Hippocampal formation (tissue), 2 donors: ENCODE data around the gene RASD1.
"Not testable (repeated sequence)": the region's sequence is repeated elsewhere in the genome, so short reads cannot be mapped to it uniquely, and the experiment has no call there.

Source experiments
- DNase-seq, 2 donors: peaks; one replicate each; lab custom pipeline; 2025; lab: John Stamatoyannopoulos, UW

The RASD1 gene

DNA sequence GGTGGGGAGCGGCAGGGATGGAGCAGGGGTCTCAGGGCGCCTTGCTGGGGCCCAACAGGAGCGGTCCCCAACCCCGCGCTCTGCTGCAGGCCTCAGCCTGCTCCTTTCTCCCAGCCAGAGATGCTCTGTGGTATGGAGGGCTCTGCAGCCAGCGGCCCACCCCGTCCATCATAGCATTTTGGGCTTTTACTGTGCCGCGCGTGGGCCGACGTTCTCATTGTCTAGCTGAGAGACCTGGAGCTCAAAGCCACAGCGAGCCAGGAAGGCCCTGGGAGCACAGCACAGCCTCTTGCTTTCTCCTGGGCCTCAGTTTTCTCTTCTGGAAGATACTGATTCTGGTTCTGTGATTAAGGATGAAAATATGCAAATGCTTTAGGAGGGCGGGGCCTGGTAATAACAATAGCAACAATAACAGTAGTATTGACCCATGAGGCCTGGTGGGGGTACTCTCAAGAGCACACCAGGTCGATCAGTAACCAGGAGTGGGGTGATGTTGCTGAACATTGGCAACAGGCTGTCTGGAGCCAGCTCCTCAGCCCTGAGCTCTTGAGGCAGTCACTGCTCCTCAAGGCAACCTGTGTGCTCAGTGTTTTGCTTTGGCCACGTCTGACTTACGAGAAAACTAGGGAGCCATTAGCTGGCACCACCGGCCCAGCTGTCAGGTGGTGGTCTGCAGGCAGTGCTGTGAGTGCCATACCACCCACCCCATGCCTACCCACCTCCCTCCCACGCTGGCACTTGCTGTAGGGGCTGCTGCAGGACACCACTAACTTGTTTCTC is 1.1 kb upstream of the RASD1 start:
- no peak for DNase-seq

DNA sequence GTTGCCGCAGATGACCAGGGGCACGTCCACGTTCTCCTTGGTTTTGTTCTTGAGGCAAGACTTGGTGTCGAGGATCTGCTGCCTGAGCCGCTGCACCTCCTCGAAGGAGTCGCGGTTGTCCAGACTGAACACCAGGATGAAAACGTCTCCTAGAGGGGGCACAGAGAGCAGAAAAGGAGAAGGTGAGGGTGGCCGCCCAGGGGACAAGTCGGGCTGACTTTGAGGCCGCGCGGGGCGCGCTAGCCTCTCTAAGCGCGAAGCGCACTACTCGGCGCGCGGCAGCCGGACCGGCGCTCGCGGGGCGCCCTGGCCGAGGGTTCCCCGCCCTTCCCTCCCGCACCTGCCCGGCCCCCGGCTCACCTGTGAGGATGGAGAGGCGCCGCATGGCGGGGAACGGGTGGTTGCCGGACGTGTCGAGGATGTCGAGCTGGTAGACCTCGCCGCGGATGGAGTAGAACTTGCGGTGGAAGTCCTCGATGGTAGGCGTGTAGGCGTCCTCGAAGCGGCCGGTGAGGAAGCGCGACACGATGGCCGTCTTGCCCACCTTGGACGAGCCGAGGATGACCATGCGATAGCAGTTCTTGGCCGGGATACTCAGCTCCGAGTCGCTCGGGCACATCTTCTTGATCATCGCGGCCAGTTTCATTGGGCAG is 533 bp downstream of the RASD1 start:
- no peak for DNase-seq

DNA sequence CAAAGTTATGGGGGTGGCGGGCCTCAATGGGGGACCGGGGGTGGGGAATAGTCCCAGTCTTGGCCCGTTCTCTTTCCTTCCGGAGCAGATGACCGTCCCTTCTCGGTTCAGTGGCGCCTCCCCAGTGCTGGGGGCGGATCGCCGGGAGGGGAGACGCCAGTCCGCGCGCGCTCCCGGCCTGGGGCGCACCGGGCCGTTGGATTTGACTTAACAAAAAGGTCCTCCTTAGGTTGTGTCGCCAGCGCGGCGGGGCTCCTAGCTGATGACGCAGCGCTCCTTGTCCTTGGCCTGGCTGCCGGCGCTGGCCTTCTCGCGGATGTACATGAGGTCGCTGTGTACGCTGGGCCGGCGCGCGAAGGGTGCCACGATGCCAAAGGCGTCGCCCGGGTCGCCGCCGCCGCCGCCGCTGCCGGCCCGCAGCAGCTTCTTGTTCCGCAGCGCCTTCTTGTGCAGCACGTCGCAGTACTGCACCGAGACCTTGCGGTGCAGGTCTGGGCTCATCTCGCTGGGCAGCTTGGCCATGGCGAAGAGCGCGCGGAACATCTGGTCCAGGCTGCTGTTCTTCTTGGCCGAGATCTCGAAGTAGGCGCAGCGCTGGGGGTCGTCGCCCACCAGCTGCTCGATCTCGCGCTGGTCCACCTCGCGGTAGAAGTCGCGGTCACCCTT is 1.2 kb downstream of the RASD1 start:
- no peak for DNase-seq

GRCh38 chr17:17494499-17494869 is 1.7 kb downstream of the RASD1 start:
- no peak for DNase-seq

DNA sequence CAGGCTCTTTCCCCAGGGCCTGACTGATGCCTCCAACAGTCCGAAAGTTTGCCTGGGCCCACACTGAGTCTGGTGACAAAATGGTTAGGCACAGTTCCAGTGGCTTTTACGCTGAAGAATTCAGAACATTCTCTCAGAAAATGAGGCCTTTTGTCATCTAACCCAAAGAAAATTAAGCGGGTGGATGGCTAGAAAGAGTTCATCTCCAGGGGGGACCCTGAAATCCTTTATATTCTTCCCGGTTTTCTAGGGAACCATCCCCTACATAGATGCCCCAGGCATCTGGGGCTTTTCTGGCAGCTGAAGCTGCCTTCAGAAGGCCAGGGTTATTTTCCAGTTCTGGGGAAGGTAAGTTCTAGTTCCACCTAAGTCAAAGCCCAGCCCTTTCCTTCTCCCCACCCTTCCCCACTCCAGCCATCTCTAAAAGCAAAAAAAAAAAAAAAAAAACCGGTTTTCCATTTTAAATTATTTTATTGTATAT is 2.2 kb downstream of the RASD1 start:
- no peak for DNase-seq

GRCh38 chr17:17493249-17493985 is 2.8 kb downstream of the RASD1 start:
- no peak for DNase-seq

DNA sequence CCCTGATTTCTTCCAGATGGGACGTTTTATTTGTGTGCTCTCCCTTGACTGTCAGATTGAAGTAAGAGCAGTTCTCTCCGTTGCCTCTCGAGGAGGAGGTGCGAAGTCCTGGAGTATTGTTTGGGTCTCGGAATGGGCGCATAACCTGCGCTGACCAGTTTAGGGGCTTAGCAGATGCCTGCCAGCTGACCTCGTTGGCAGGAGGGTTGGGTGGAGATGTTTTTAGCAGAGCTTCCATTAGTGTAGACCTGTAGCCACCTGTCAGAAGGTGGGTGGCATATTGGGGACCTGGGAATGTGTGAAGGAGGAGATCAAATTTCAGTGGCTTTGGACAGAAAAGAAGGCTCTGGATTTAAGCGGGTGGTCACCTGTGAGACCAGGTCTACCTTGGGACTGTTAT is 3.6 kb downstream of the RASD1 start:
- no peak for DNase-seq

DNA sequence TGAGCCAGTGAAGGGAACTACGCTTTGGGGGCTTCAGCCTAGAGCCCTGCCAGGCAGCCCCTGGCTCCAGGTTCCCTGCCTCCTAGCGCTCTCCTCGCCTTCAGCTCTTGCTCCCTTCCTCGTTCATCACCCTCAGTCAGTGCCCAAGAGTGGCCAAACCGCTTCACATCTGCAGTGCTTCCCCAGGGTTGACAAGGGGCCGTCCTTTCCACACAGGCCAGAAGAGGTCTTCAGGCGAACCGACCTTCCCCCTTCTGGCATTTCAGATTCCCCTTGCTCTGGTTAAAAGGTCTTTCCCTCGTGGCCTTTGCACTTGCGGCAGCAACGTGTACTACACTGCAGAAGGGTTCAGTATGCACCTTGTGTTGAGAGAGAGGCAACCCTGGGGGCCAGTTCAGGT is 4.1 kb downstream of the RASD1 start:
- DNase-seq = no peak

DNA sequence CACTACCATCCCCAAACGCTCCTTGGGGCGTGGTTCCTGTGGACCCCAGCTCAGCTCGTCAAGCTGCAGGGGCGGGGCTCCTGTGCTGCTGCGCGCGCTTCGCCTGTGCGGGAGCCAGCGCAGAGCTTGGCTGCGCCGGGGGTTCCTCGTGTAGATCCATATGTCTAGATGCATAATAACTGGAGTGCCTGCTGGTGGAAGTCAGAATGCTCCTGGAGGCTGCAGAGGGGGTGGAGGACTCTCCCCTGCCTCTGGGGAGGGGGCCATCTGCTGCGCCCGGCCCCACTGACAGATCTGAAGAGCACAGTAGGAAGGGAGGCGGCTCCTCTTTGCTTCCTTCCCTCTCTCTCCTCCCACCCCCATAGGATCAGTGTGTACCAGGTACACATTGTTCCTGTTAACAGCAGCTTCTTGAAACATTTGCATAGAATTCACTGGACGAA is 4.6 kb downstream of the RASD1 start:
- DNase-seq = peak in 1 of 2 donors; percentile 44

- no peak for DNase-seq
Observed at GRCh38 chr17:17491031-17491471, 5.1 kb downstream of the RASD1 start.

DNA sequence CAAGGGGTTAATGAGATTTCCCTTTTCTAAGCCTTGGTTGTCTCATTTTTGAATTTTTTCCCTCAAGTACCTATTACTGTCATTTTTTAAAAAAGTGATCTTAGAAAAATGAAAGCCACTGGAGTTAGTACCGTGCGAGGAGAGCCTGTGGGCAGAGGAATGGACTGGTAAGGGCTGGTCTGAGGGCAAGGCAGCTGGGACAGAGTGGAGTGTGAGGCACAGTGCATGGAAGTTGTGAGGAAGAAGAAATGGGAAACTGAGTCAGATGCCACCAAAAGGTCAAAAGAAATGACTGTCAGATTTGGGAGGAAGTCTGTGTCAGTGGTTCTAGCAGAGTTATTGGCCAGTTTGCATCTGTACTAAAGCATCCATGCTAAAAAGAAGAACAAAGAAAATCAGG is 8.2 kb downstream of the RASD1 start:
- no peak for DNase-seq

DNA sequence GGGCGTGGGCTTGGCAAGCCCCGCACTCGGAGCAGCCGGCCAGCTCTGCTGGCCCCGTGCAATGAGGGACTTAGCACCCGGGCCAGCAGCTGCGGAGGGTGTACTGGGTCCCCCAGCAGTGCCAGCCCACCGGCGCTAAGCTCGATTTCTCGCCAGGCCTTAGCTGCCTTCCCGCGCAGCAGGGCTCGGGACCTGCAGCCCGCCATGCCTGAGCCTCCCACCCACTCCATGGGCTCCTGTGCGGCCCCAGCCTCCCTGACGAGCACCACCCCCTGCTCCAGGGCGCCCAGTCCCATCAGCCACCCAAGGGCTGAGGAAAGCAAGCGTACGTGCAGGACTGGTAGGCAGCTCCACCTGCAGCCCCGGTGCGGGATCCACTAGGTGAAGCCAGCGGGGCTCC is 9.8 kb downstream of the RASD1 start:
- not testable (repeated sequence) for DNase-seq

- no peak for DNase-seq
Observed at GRCh38 chr17:17485420-17485819, 10.8 kb downstream of the RASD1 start.

DNA sequence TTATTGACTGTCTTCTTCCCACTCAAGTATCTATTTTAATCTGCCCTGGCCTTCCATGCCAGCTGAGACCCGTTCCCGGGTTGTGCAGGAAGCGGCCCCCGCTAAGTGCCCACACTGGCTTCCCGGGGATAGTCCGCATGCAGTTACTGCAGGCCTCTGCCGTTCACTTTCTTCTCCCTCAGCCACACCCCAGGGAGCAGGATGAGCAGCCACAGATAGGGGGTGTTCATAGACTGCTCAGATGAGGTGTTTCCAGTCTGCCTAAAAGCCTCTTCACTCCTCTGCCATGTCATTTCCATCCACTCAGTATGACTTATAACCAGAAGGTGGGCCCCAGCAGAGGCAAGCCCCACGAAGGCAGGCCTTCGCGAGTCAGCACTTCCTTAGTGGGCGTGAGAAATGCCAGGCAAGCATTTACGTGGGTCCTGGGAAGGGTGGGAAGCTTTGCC is 11.7 kb downstream of the RASD1 start:
- no peak for DNase-seq

- DNase-seq = no peak
Observed at GRCh38 chr17:17481860-17482259, 14.3 kb downstream of the RASD1 start.

- no peak for DNase-seq
Observed at GRCh38 chr17:17480593-17481148, 15.5 kb downstream of the RASD1 start.

GRCh38 chr17:17479209-17479608 is 17.0 kb downstream of the RASD1 start:
- no peak for DNase-seq

DNA sequence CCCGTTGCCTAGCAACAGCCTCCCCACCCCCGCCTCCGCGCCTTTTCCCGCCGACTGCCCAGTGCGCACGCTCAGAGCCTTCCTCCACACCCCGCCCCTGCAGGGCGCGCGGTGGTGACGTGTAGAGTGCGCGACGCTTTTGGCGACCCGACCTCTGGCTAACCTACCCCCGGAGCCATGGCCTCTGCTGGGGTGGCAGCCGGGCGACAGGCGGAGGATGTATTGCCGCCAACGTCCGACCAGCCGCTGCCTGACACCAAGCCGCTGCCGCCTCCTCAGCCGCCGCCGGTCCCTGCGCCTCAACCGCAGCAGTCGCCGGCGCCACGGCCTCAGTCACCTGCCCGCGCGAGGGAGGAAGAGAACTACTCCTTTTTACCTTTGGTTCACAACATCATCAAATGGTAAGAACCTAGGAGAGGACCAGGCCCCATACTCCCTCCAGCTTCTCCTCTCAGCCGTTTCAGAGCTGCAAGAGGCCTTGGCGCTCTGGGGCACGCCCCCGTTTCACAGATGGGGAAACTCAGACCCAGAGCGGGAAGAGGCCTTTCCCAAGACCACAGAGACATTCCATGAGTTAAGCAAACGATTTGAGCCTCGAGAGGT is 19.2 kb downstream of the RASD1 start, which contains the start of gene MED9:
Gene MED9, plus strand, starts transcription at position 136 of the 603 bp plus-strand sequence. Its CDS starts 42 bp downstream, at position 178.
- DNase-seq = peak; percentile 81 to 84

- DNase-seq = no peak
Observed at GRCh38 chr17:17474341-17474740, 21.9 kb downstream of the RASD1 start.

DNA sequence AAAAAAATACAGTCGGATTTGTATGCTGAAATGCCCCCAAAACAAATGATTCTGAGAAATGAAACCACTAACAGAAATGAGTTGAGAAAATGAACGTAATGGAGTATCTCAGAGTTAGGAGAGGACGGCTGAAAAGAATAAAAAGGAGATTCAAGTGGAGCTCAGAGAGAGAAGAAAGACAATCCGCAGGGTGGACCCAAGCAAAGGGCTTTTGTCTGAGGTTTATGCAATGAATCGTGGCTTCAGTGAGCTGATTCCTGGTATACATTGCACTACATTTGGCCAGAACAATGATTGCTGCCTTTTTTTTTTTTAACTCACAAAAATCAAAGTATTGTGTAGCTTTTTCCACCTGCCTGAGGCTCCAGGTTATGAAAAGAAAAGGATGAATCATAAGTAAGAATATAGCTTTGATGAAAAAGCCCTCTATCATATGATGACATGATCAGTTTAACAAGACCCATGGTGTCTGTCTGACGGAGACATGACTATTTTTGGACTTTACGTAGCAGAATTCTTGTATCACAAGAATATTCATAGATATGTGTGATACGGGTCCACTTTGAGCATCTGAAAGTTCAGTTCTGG is 23.8 kb downstream of the RASD1 start:
- DNase-seq = peak in 1 of 2 donors; percentile 27

- no peak for DNase-seq
Observed at GRCh38 chr17:17469996-17470395, 26.2 kb downstream of the RASD1 start.
